ENCODE results near the gene ZNF740. TPM values are rescaled to one million over a fixed set of nuclear protein-coding genes. Genes with fewer than 3 reads are reported as not detected.
"Not testable (repeated sequence)": the region's sequence is repeated elsewhere in the genome, so short reads cannot be mapped to it uniquely, and the experiment has no call there.

Gene ZNF740
- total and polyA plus RNA-seq, 2 experiments from 2014 or later = 3.9 to 6.5 TPM

DNA sequence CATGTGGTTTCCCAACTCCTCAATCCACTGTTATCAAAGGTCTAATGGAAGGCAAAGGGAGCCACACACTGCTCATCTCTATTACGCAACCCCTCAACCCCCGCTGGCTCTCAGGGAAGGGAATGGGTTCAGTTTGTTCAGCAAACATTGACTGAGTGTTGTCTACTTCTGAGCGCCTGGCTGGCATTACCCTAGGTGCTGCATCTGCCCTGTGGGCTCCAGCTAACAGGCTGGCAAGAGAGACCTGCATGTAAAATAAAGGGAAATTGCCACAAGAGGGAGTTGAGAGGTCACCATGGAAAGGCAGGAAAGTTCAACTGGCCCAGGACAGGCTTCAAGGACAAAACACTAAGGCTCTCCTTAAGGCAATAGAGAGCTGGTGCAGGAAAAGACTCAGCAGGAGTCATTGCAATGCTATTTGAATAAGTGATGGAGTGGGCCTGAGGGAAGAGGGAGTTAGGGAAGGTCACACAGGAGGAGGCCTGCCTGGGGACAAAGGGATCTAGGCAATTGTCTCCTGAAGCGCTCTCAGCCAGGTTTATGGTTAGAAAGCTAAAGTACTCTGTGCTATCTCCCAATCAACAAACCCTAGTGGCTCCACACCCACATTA, 5.5 kb upstream of the ZNF740 start:
- Histone ChIP-seq H3K4me1 (ENCODE audit: insufficient read depth) (peaks cover 52% of the 10 kb centered on the region), H3K36me3 (ENCODE audit: low read depth) (no peaks in the 10 kb centered on the region), H3K9me2 (ENCODE audit: insufficient read depth) (no peaks in the 10 kb centered on the region), H3K9ac (no peak overlapping the region), H3K27ac (peak overlapping the region; percentile 63), H3K79me2 (ENCODE audit: insufficient read depth) (peaks cover 23% of the 10 kb centered on the region), H3K27me3 (replicated peaks; ENCODE audit: insufficient read depth) (no peaks in the 10 kb centered on the region), H3K9me3 (ENCODE audit: low read depth) (no peaks in the 10 kb centered on the region), H3K4me2 (ENCODE audit: unreplicated experiment) (peak overlapping the region; percentile 61), H4K20me1 (ENCODE audit: insufficient read depth) (no peaks in the 10 kb centered on the region), H3F3A (ENCODE audit: insufficient read depth) (peaks cover 46% of the 10 kb centered on the region), H3K4me3 (no peak overlapping the region), H2AFZ (peak overlapping the region; percentile 39)
- in situ Hi-C loops (cut with MboI) = no loop called here
- TF ChIP-seq EZH2 (IDR thresholded peaks at IDR 0.05; ENCODE audit: insufficient read depth, poor library complexity, severe bottlenecking) = no peak
- no peak for TF ChIP-seq EZH2phosphoT487 (IDR thresholded peaks at IDR 0.05; ENCODE audit: insufficient read depth, low read depth)
- WGBS, 2 experiments (ENCODE audit: low coverage in 1 of 2, low lambda C conversion rate in 2 of 2, missing lambda C conversion rate in 2 of 2) = 70 to 74% methylated on average over 4 of the region's 4 CpGs
- peak; percentile 67 for DNase-seq

DNA sequence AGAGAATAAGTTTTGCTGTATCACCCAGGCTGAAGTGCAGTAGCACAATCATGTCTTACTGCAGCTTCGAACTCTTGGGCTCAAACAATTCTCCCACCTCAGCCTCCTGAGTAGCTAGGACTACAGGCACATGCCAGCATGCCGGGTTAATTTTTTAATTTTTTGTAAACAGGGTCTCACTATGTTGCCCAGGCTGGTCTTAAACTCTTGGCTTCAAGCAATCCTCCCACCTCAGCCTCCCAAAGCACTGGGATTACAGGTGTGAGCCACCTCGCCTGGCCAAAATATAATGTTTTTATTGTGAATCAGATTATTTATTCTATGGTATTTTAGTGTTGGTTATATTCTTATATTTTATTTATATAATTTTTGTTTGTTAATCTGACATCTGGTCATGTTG, 3.8 kb upstream of the ZNF740 start:
- Histone ChIP-seq H3K4me3 (no peak overlapping the region), H2AFZ (no peak overlapping the region), H3K4me1 (ENCODE audit: insufficient read depth) (peaks cover 49% of the 10 kb centered on the region), H3K79me2 (ENCODE audit: insufficient read depth) (peaks cover 30% of the 10 kb centered on the region), H3F3A (ENCODE audit: insufficient read depth) (peaks cover 52% of the 10 kb centered on the region), H3K27me3 (replicated peaks; ENCODE audit: insufficient read depth) (no peaks in the 10 kb centered on the region), H3K27ac (no peak overlapping the region), H3K36me3 (ENCODE audit: low read depth) (peaks cover under 1% of the 10 kb centered on the region; the same call in 1 of the 2 replicates), H3K4me2 (ENCODE audit: unreplicated experiment) (no peak overlapping the region), H3K9me2 (ENCODE audit: insufficient read depth) (no peaks in the 10 kb centered on the region), H4K20me1 (ENCODE audit: insufficient read depth) (no peaks in the 10 kb centered on the region), H3K9ac (no peak overlapping the region), H3K9me3 (ENCODE audit: low read depth) (no peaks in the 10 kb centered on the region)
- DNase-seq = no peak
- TF ChIP-seq EZH2 (IDR thresholded peaks at IDR 0.05; ENCODE audit: insufficient read depth, poor library complexity, severe bottlenecking) (no peak), EZH2phosphoT487 (IDR thresholded peaks at IDR 0.05; ENCODE audit: insufficient read depth, low read depth) (no peak)
- WGBS, 2 experiments (ENCODE audit: low coverage in 1 of 2, low lambda C conversion rate in 2 of 2, missing lambda C conversion rate in 2 of 2) = 77 to 79% methylated on average over 3 of the region's 3 CpGs
- in situ Hi-C loops (cut with MboI) = no loop called here

DNA sequence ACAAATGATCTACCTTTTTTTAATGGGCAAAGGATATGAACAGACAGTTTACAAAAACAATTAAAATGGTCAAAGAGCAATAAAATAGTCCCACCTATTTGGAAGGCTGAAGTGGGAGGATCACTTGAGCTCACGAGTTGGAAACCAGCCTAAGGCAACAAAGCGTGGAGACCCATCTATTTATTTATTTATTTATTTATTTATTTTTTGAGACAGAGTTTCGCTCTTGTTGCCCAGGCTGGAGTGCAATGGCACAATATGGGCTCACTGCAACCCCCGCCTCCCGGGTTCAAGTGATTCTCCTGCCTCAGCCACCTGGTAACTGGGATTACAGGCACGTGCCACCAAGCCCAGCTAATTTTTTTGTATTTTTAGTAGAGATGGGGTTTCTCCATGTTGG, 3.1 kb upstream of the ZNF740 start:
- in situ Hi-C loops (cut with MboI); H3K9ac ChIP-seq; DNase-seq; H3K27ac ChIP-seq; H3K36me3 ChIP-seq (ENCODE audit: low read depth); H2AFZ ChIP-seq; H3K9me2 ChIP-seq (ENCODE audit: insufficient read depth); H4K20me1 ChIP-seq (ENCODE audit: insufficient read depth); H3K9me3 ChIP-seq (ENCODE audit: low read depth); H3K27me3 ChIP-seq (replicated peaks; ENCODE audit: insufficient read depth); H3K4me3 ChIP-seq; H3K4me2 ChIP-seq (ENCODE audit: unreplicated experiment): not testable (repeated sequence)
- 93% methylated on average over 5 to 6 of the region's 6 CpGs for WGBS, 2 experiments (ENCODE audit: low coverage in 1 of 2, low lambda C conversion rate in 2 of 2, missing lambda C conversion rate in 2 of 2)
- Histone ChIP-seq H3K4me1 (ENCODE audit: insufficient read depth) (peaks cover 50% of the 10 kb centered on the region), H3K79me2 (ENCODE audit: insufficient read depth) (peaks cover 37% of the 10 kb centered on the region), H3F3A (ENCODE audit: insufficient read depth) (peaks cover 54% of the 10 kb centered on the region)

DNA sequence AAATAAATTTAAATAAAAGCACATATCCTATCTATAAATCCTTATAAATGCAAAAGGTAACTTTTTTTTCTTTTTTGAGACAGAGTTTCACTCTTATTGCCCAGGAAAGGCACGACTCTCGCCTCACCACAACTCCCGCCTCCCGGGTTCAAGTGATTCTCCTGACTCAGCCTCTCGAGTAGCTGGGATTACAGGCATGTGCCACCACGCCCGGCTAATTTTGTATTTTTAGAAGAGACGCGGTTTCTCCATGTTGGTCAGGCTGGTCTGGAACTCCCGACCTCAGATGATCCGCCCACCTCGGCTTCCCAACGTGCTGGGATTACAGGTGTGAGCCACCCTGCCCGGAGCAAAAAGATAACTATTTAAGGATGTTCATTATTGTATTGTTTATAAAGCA, 1.7 kb upstream of the ZNF740 start:
- H3K27me3 ChIP-seq (replicated peaks; ENCODE audit: insufficient read depth); H3K9me2 ChIP-seq (ENCODE audit: insufficient read depth); in situ Hi-C loops (cut with MboI); H3K4me2 ChIP-seq (ENCODE audit: unreplicated experiment); H3K4me3 ChIP-seq; DNase-seq; H2AFZ ChIP-seq; H3K9me3 ChIP-seq (ENCODE audit: low read depth); H3K9ac ChIP-seq; H3K36me3 ChIP-seq (ENCODE audit: low read depth); H4K20me1 ChIP-seq (ENCODE audit: insufficient read depth): not testable (repeated sequence)
- Histone ChIP-seq H3K4me1 (ENCODE audit: insufficient read depth) (peaks cover 48% of the 10 kb centered on the region), H3K27ac (0 out of 2 replicates have a peak overlapping the region, but pooled peaks have one; percentile 94), H3K79me2 (ENCODE audit: insufficient read depth) (peaks cover 50% of the 10 kb centered on the region), H3F3A (ENCODE audit: insufficient read depth) (peaks cover 49% of the 10 kb centered on the region)
- WGBS, 2 experiments (ENCODE audit: low coverage in 1 of 2, low lambda C conversion rate in 2 of 2, missing lambda C conversion rate in 2 of 2) = 93% methylated on average over 14 of the region's 14 CpGs

All from GM23248 (cell line).